Activated CD4-positive, alpha-beta T cell treated with anti-CD3 and anti-CD28 coated beads for 36 hours (primary cell): ENCODE results near the gene ZNF547. TPM values are rescaled to one million over a fixed set of nuclear protein-coding genes. Genes with fewer than 3 reads are reported as not detected.

Source experiments
- ATAC-seq: fragments of 200-7000 bp; cut with Tn5 transposase; one replicate; pipeline ENCODE4 v1.10.0; 2021; ENCODE audit warnings: mild to moderate bottlenecking, moderate library complexity
- CTCF ChIA-PET: fragments of 350-600 bp; sonication (Branson Sonifier 250); formaldehyde crosslinking; loops from one replicate; lab custom pipeline; 2021; ENCODE audit warnings: antibody characterized with exemption; lab: Charles Lee
- POLR2A ChIA-PET: fragments of 350-600 bp; sonication (Branson Sonifier 250); formaldehyde crosslinking; loops from one replicate; lab custom pipeline; 2021; ENCODE audit warnings: antibody characterized with exemption, inconsistent platforms; lab: Charles Lee
- DNase-seq: peaks from one replicate; pipeline ENCODE4 v3.0.0-alpha.2; 2020
- H3K27ac Mint-ChIP-seq: one replicate; pipeline ENCODE4 v1.8.0; 2021; ENCODE audit warnings: mixed read lengths
- H3K27me3 Mint-ChIP-seq: one replicate; pipeline ENCODE4 v1.8.0; 2021; ENCODE audit warnings: mixed read lengths
- H3K36me3 Mint-ChIP-seq: one replicate; pipeline ENCODE4 v1.8.0; 2021; ENCODE audit warnings: low read depth, mixed read lengths
- H3K4me1 Mint-ChIP-seq: one replicate; pipeline ENCODE4 v1.8.0; 2021; ENCODE audit warnings: mixed read lengths
- H3K4me3 Mint-ChIP-seq: one replicate; pipeline ENCODE4 v1.8.0; 2021; ENCODE audit warnings: mild to moderate bottlenecking, moderate library complexity, mixed read lengths
- H3K9me3 Mint-ChIP-seq: one replicate; pipeline ENCODE4 v1.8.0; 2021; ENCODE audit warnings: low read depth, mixed read lengths
- intact Hi-C, 2 experiments: fragments of 100-400 bp; cut with DNase I in 1 of 2; cut with micrococcal nuclease in 1 of 2; formaldehyde crosslinking; loops; one replicate each; pipeline versions ENCODE4 v1.14.2 to v1.15.1; 2022 to 2024; cut with DNase I, micrococcal nuclease
- total RNA-seq, 2 experiments: library from RNA; stranded (reverse); gene quantifications; one replicate each; pipeline ENCODE4 v1.2.3, GENCODE V29; 2021

The ZNF547 gene
- 1 to 10 TPM; 1.5 to 1.7 TPM for total RNA-seq

GRCh38 chr19:57362997-57363687 lies at the start of gene ZNF547, which contains the start of gene TRAPPC2B:
Gene ZNF547 (plus strand): TSS chr19:57363551. CDS start chr19:57368556, 5,005 bp downstream.
Gene TRAPPC2B (plus strand): TSS chr19:57363551. CDS start chr19:57364834, 1,283 bp downstream.
- ATAC-seq = peak; percentile 98
- H3K27ac Mint-ChIP-seq = peak within 1 kb of the TSS; percentile 94
- no peaks in the 10 kb centered on the region for H3K27me3 Mint-ChIP-seq
- ChIA-PET POLR2A (no interaction called here), CTCF (interaction anchor here (1.1 kb wide), 1 partner anchor 43 kb away, joined by 3 read pairs; no protein-coding TSS in a partner anchor)
- peaks cover 13% of the 10 kb centered on the region for H3K4me1 Mint-ChIP-seq
- intact Hi-C loops = loop anchor here (1.0 kb wide), 16 partner anchors 12 to 1049 kb away; partner anchors contain the start of genes ZNF304 (in 2 of the 2), ZNF460 (in 2 of the 2), ZNF543 (in 2 of the 2) and ZNF548 (in 2 of the 2)
- H3K4me3 Mint-ChIP-seq = peak within 1 kb of the TSS; percentile 86
- DNase-seq = peak; percentile 99
- peaks cover 18% of the 10 kb centered on the region for H3K9me3 Mint-ChIP-seq
- peaks cover 43% of the 10 kb centered on the region for H3K36me3 Mint-ChIP-seq

GRCh38 chr19:57314146-57314545 lies 49.2 kb upstream of the ZNF547 start:
- no peaks in the 10 kb centered on the region for H3K4me1 Mint-ChIP-seq
- ATAC-seq = no peak
- CTCF ChIA-PET = no interaction called here
- no peak overlapping the region for H3K4me3 Mint-ChIP-seq
- no peak overlapping the region for H3K27ac Mint-ChIP-seq
- DNase-seq = no peak
- POLR2A ChIA-PET = no interaction called here
- intact Hi-C loops = no loop called here
- H3K36me3 Mint-ChIP-seq = peaks cover 8% of the 10 kb centered on the region
- H3K27me3 Mint-ChIP-seq = peaks cover 32% of the 10 kb centered on the region
- H3K9me3 Mint-ChIP-seq = peaks cover 31% of the 10 kb centered on the region

- H3K4me3 Mint-ChIP-seq = no peak overlapping the region
- peaks cover 21% of the 10 kb centered on the region for H3K36me3 Mint-ChIP-seq
- intact Hi-C loops = no loop called here
- H3K27me3 Mint-ChIP-seq = peaks cover 32% of the 10 kb centered on the region
- ChIA-PET POLR2A (interaction anchor here (0.7 kb wide), 1 partner anchor 72 kb away, joined by 3 read pairs; no protein-coding TSS in a partner anchor), CTCF (no interaction called here)
- peaks cover 23% of the 10 kb centered on the region for H3K9me3 Mint-ChIP-seq
- peaks cover 19% of the 10 kb centered on the region for H3K4me1 Mint-ChIP-seq
- H3K27ac Mint-ChIP-seq = no peak overlapping the region
- ATAC-seq (no peak), DNase-seq (no peak)
These were observed 45.8 kb upstream of the ZNF547 start for GRCh38 chr19:57317503-57317902.

GRCh38 chr19:57319869-57320179 lies 43.5 kb upstream of the ZNF547 start:
- peaks cover 43% of the 10 kb centered on the region for H3K36me3 Mint-ChIP-seq
- peak overlapping the region; percentile 93 for H3K27ac Mint-ChIP-seq
- peak; percentile 4 for ATAC-seq
- H3K4me3 Mint-ChIP-seq = peak overlapping the region; percentile 94
- peaks cover 24% of the 10 kb centered on the region for H3K4me1 Mint-ChIP-seq
- DNase-seq = no peak
- peaks cover 27% of the 10 kb centered on the region for H3K27me3 Mint-ChIP-seq
- ChIA-PET CTCF (no interaction called here), POLR2A (no interaction called here)
- peaks cover 24% of the 10 kb centered on the region for H3K9me3 Mint-ChIP-seq
- intact Hi-C loops = loop anchor here (1.0 kb wide), 6 partner anchors 31 to 927 kb away; partner anchors contain the start of genes TRAPPC2B (in 2 of the 2), ZNF460 (in 2 of the 2), ZNF547 (in 2 of the 2) and ZNF805 (in 2 of the 2)

GRCh38 chr19:57320180-57321084 lies 42.9 kb upstream of the ZNF547 start, which contains the start of gene ZNF543:
Gene ZNF543 (plus strand): TSS chr19:57320472. CDS start chr19:57320854, 382 bp downstream.
- POLR2A ChIA-PET = no interaction called here
- intact Hi-C loops = loop anchor here (1.0 kb wide), 6 partner anchors 31 to 927 kb away; partner anchors contain the start of genes TRAPPC2B (in 2 of the 2), ZNF460 (in 2 of the 2), ZNF547 (in 2 of the 2) and ZNF805 (in 2 of the 2)
- peak within 1 kb of the TSS; percentile 94 for H3K4me3 Mint-ChIP-seq
- DNase-seq (peak; percentile 97), ATAC-seq (peak; percentile 98)
- peaks cover 45% of the 10 kb centered on the region for H3K36me3 Mint-ChIP-seq
- H3K27me3 Mint-ChIP-seq = peaks cover 22% of the 10 kb centered on the region
- peak within 1 kb of the TSS; percentile 93 for H3K27ac Mint-ChIP-seq
- CTCF ChIA-PET = no interaction called here
- peaks cover 21% of the 10 kb centered on the region for H3K9me3 Mint-ChIP-seq
- peaks cover 24% of the 10 kb centered on the region for H3K4me1 Mint-ChIP-seq

GRCh38 chr19:57321116-57321515 lies 42.2 kb upstream of the ZNF547 start:
- Mint-ChIP-seq H3K36me3 (peaks cover 52% of the 10 kb centered on the region), H3K4me3 (peak overlapping the region; percentile 94), H3K27me3 (peaks cover 15% of the 10 kb centered on the region), H3K27ac (peak overlapping the region; percentile 93), H3K4me1 (peaks cover 24% of the 10 kb centered on the region), H3K9me3 (peaks cover 16% of the 10 kb centered on the region)
- no peak for ATAC-seq
- CTCF ChIA-PET = interaction anchor here (0.7 kb wide), 1 partner anchor 21 kb away, joined by 3 read pairs; no protein-coding TSS in a partner anchor
- POLR2A ChIA-PET = no interaction called here
- DNase-seq = no peak
- intact Hi-C loops = no loop called here

GRCh38 chr19:57321751-57322150 lies 41.6 kb upstream of the ZNF547 start:
- ATAC-seq (no peak), DNase-seq (no peak)
- ChIA-PET POLR2A (no interaction called here), CTCF (interaction anchor here (0.6 to 0.7 kb wide), 2 partner anchors 21 to 566 kb away, joined by 3 read pairs; no protein-coding TSS in a partner anchor)
- Mint-ChIP-seq H3K36me3 (peaks cover 58% of the 10 kb centered on the region), H3K4me3 (peak overlapping the region; percentile 94), H3K27me3 (peaks cover 11% of the 10 kb centered on the region), H3K4me1 (peaks cover 24% of the 10 kb centered on the region), H3K27ac (no peak overlapping the region), H3K9me3 (peaks cover 15% of the 10 kb centered on the region)
- intact Hi-C loops = no loop called here

- DNase-seq = no peak
- Mint-ChIP-seq H3K4me1 (peaks cover 21% of the 10 kb centered on the region), H3K9me3 (peaks cover 31% of the 10 kb centered on the region), H3K36me3 (peaks cover 89% of the 10 kb centered on the region), H3K27me3 (no peaks in the 10 kb centered on the region), H3K27ac (no peak overlapping the region), H3K4me3 (no peak overlapping the region)
- no peak for ATAC-seq
- intact Hi-C loops = no loop called here
- POLR2A ChIA-PET = no interaction called here
- CTCF ChIA-PET = no interaction called here
These were observed 38.4 kb upstream of the ZNF547 start for GRCh38 chr19:57324992-57325391.

GRCh38 chr19:57327993-57328392 lies 35.4 kb upstream of the ZNF547 start:
- DNase-seq (no peak), ATAC-seq (no peak)
- peaks cover 34% of the 10 kb centered on the region for H3K9me3 Mint-ChIP-seq
- intact Hi-C loops = no loop called here
- H3K4me3 Mint-ChIP-seq = no peak overlapping the region
- ChIA-PET CTCF (no interaction called here), POLR2A (no interaction called here)
- H3K36me3 Mint-ChIP-seq = peaks cover 86% of the 10 kb centered on the region
- no peak overlapping the region for H3K27ac Mint-ChIP-seq
- no peaks in the 10 kb centered on the region for H3K4me1 Mint-ChIP-seq
- no peaks in the 10 kb centered on the region for H3K27me3 Mint-ChIP-seq

GRCh38 chr19:57334191-57334590 lies 29.2 kb upstream of the ZNF547 start:
- H3K4me1 Mint-ChIP-seq = no peaks in the 10 kb centered on the region
- DNase-seq (no peak), ATAC-seq (no peak)
- no peak overlapping the region for H3K27ac Mint-ChIP-seq
- no peak overlapping the region for H3K4me3 Mint-ChIP-seq
- POLR2A ChIA-PET = no interaction called here
- intact Hi-C loops = no loop called here
- H3K27me3 Mint-ChIP-seq = no peaks in the 10 kb centered on the region
- CTCF ChIA-PET = interaction anchor here (0.6 kb wide), 2 partner anchors 14 to 174 kb away, joined by 3 to 5 read pairs; no protein-coding TSS in a partner anchor
- peaks cover 57% of the 10 kb centered on the region for H3K36me3 Mint-ChIP-seq
- peaks cover 20% of the 10 kb centered on the region for H3K9me3 Mint-ChIP-seq

GRCh38 chr19:57338877-57339276 lies 24.5 kb upstream of the ZNF547 start:
- POLR2A ChIA-PET = no interaction called here
- Mint-ChIP-seq H3K36me3 (peaks cover 31% of the 10 kb centered on the region), H3K9me3 (peaks cover 25% of the 10 kb centered on the region), H3K27ac (no peak overlapping the region), H3K27me3 (no peaks in the 10 kb centered on the region), H3K4me1 (no peaks in the 10 kb centered on the region), H3K4me3 (no peak overlapping the region)
- DNase-seq = no peak
- CTCF ChIA-PET = no interaction called here
- no peak for ATAC-seq
- intact Hi-C loops = no loop called here
